Activated CD8-positive, alpha-beta memory T cell treated with anti-CD3 and anti-CD28 coated beads for 24 hours (primary cell): ENCODE results near the gene VSIG10L2.
A peak's percentile ranks its signal among the peaks of the same experiment; 100 is the strongest.
"Not testable (repeated sequence)": the region's sequence is repeated elsewhere in the genome, so short reads cannot be mapped to it uniquely, and the experiment has no call there.

Experiments used
- DNase-seq: peaks from one replicate; pipeline ENCODE4 v3.0.0-alpha.2; 2020

The VSIG10L2 gene

GRCh38 chr11:125945797-125946520, at the start of gene VSIG10L2:
Gene VSIG10L2, plus strand, starts transcription at chr11:125946044. Its CDS starts 12 bp downstream, at chr11:125946056.
- DNase-seq = peak; percentile 47

GRCh38 chr11:125901872-125902271, 44.0 kb upstream of the VSIG10L2 start:
- DNase-seq = no peak

- DNase-seq = no peak
Measured at GRCh38 chr11:125902277-125902926, 43.4 kb upstream of the VSIG10L2 start.

GRCh38 chr11:125902927-125903710, 42.7 kb upstream of the VSIG10L2 start, which contains the start of gene PUS3:
Gene PUS3, minus strand, starts transcription at chr11:125903206. Its CDS starts 6,922 bp downstream, at chr11:125896284.
- peak; percentile 93 for DNase-seq

- DNase-seq = peak; percentile 64
Measured at GRCh38 chr11:125903711-125904659, 41.9 kb upstream of the VSIG10L2 start, which contains the start of gene DDX25. Gene DDX25, plus strand, starts transcription at chr11:125904508. Its CDS starts 10 bp downstream, at chr11:125904518.

GRCh38 chr11:125904678-125905077, 41.2 kb upstream of the VSIG10L2 start:
- no peak for DNase-seq

- DNase-seq = no peak
Measured at GRCh38 chr11:125910226-125910849, 35.5 kb upstream of the VSIG10L2 start.

- DNase-seq = not testable (repeated sequence)
Measured at GRCh38 chr11:125914601-125915000, 31.2 kb upstream of the VSIG10L2 start.

- DNase-seq = no peak
Measured at GRCh38 chr11:125916683-125917347, 29.0 kb upstream of the VSIG10L2 start.

- DNase-seq = no peak
Measured at GRCh38 chr11:125918140-125918840, 27.6 kb upstream of the VSIG10L2 start.

GRCh38 chr11:125921042-125921441, 24.8 kb upstream of the VSIG10L2 start:
- DNase-seq = no peak

GRCh38 chr11:125922156-125922555, 23.7 kb upstream of the VSIG10L2 start:
- DNase-seq = no peak

- peak; percentile 72 for DNase-seq
Measured at GRCh38 chr11:125923012-125923579, 22.7 kb upstream of the VSIG10L2 start.

GRCh38 chr11:125923633-125924032, 22.2 kb upstream of the VSIG10L2 start:
- no peak for DNase-seq

- DNase-seq = no peak
Measured at GRCh38 chr11:125924384-125925007, 21.3 kb upstream of the VSIG10L2 start.

- DNase-seq = no peak
Measured at GRCh38 chr11:125925247-125925740, 20.6 kb upstream of the VSIG10L2 start.

- DNase-seq = no peak
Measured at GRCh38 chr11:125925804-125926203, 20.0 kb upstream of the VSIG10L2 start.

- DNase-seq = no peak
Measured at GRCh38 chr11:125926682-125927081, 19.2 kb upstream of the VSIG10L2 start.

- no peak for DNase-seq
Measured at GRCh38 chr11:125929445-125930075, 16.3 kb upstream of the VSIG10L2 start.
